ENCODE data around the gene SEPTIN5. TPM values are rescaled to one million over a fixed set of nuclear protein-coding genes. Genes with fewer than 3 reads are reported as not detected.
A peak's percentile ranks its signal among the peaks of the same experiment; 100 is the strongest.

Gene SEPTIN5
- total and polyA plus RNA-seq, 9 of the 15 experiments (the other 6 are each of a cell fraction or from before 2014, with no cell fraction given), result 0.03 to 195 (median 119) TPM

DNA sequence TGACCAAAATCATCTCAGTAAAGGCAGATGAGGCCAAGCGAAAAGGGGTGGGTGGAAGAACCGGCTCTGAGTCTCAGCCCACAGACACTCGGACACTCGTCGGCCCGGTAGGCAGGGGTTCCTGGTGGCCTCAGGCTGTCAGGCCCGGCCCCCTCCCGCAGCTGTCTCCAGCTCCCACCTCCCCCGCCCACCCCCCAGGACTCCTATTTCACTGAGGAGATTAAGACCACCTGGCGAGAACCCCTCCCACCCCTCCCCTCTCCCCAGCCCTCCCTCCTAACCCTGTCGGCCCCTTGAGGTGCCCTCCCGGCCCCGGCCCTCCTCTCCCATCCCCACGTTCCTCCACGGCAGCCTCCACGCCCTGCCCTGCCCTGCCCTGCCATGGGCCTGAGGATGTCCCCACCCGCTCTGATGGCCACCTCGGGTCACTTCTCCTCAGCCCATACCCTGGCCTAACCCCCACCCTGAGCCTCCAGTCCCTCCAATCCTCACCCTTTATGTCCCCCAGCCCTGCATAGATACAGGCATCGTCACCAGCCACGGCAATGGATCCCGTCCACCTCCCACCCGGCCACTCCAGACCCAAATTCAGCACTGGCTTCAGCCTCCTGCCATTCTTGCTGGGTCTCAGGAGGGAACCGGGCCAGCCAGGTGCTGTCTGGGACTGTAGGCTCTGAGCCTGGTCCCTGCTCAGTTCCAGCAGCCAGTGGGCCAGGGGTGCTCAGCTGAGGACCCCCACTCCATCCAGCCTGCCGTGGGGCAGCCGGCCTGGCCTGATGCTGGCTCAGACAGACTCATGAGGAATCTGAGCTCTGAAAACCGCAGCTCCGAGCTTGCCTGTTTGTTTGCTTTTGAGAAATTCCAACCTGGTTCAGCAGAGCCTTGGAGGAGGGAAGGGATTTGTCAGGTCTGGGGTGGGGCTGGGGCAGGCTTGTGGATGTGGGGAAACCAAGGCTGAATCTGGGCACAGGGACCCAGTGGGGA lies 36.5 kb downstream of the SEPTIN5 start:
- in situ Hi-C loops (cut with MboI) (no loop called here), intact Hi-C loops (cut with micrococcal nuclease) (no loop called here)
- Histone ChIP-seq H3K79me2 (ENCODE audit: control insufficient read depth, insufficient read depth, low read length) (no peaks in the 10 kb centered on the region), H3K27me3 (ENCODE audit: control insufficient read depth in 2 of 2, insufficient read depth in 2 of 2, low read length in 2 of 2) (peaks cover 56 to 82% of the 10 kb centered on the region in 2 experiments; a peak in 4 of 5 replicates), H3K4me3 (no peak overlapping the region), H3K9me3 (replicated peaks; ENCODE audit: control insufficient read depth, insufficient read depth, low read depth, low read length) (no peaks in the 10 kb centered on the region; the same call in 1 of the 2 replicates), H3K9ac (ENCODE audit: insufficient read depth in 1 of 2, low read depth in 2 of 2, low read length in 2 of 2) (peak overlapping the region in 1 of 2 experiments; percentile 66; a peak in 2 of 4 replicates), H3K4me2 (ENCODE audit: insufficient read depth, low read length) (no peak overlapping the region), H2AFZ (ENCODE audit: low read depth, low read length) (no peak overlapping the region), H3K27ac (ENCODE audit: extremely low read depth, low read depth, low read length) (no peak overlapping the region), H3K36me3 (ENCODE audit: control insufficient read depth, insufficient read depth, low read length) (no peaks in the 10 kb centered on the region), H3K4me1 (replicated peaks in 1 of 2; ENCODE audit: control insufficient read depth in 2 of 2, insufficient read depth in 2 of 2, low read length in 2 of 2) (peaks cover 5 to 70% of the 10 kb centered on the region in 2 experiments), H4K20me1 (replicated peaks; ENCODE audit: control insufficient read depth, insufficient read depth, low read length) (peaks cover 50% of the 10 kb centered on the region), H3K9me1 (ENCODE audit: control insufficient read depth, insufficient read depth, low read length) (no peaks in the 10 kb centered on the region)
- FAIRE-seq (no peak), DNase-seq (ENCODE audit: extremely low read depth in 1 of 4, low spot score in 3 of 4) (no peak), ATAC-seq (no peak)
- BruUV-seq (replicated peaks), result no TSS peak
- POLR2A ChIA-PET, result interaction anchor here (0.6 to 4.5 kb wide), 10 partner anchors 8 to 1277 kb away, joined by 3 to 37 read pairs (median 4); no protein-coding TSS in a partner anchor
- WGBS (ENCODE audit: insufficient coverage, low coverage, missing lambda C conversion rate), result 10% methylated on average over 26 of the region's 27 CpGs
- CTCF ChIA-PET (ENCODE audit: low intra/inter-chr PET ratio), result no interaction called here
- TF ChIP-seq ILF3 (IDR thresholded peaks at IDR 0.05; ENCODE audit: borderline replicate concordance) (no peak), OTX1 (CRISPR knock-in tag; IDR thresholded peaks at IDR 0.05) (0 out of 2 replicates have a peak, but pooled peaks have one; percentile 15), TEAD4 (IDR thresholded peaks at IDR 0.05; ENCODE audit: low read length) (0 out of 2 replicates have a peak, but pooled peaks have one; percentile 6), TEAD4 (CRISPR knock-in tag; IDR thresholded peaks at IDR 0.05; ENCODE audit: borderline replicate concordance) (no peak), MCM7 (IDR thresholded peaks at IDR 0.05) (0 out of 4 replicates have a peak, but pooled peaks of 1 of the 2 experiments have one; percentile 59), MCM3 (IDR thresholded peaks at IDR 0.05) (peak; percentile 80; the same call in 1 of the 2 replicates), ZNF444 (CRISPR knock-in tag; IDR thresholded peaks at IDR 0.05) (no peak)
- TF ChIP-seq, protein P1, sequence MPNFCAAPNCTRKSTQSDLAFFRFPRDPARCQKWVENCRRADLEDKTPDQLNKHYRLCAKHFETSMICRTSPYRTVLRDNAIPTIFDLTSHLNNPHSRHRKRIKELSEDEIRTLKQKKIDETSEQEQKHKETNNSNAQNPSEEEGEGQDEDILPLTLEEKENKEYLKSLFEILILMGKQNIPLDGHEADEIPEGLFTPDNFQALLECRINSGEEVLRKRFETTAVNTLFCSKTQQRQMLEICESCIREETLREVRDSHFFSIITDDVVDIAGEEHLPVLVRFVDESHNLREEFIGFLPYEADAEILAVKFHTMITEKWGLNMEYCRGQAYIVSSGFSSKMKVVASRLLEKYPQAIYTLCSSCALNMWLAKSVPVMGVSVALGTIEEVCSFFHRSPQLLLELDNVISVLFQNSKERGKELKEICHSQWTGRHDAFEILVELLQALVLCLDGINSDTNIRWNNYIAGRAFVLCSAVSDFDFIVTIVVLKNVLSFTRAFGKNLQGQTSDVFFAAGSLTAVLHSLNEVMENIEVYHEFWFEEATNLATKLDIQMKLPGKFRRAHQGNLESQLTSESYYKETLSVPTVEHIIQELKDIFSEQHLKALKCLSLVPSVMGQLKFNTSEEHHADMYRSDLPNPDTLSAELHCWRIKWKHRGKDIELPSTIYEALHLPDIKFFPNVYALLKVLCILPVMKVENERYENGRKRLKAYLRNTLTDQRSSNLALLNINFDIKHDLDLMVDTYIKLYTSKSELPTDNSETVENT (CRISPR knock-in tag; IDR thresholded peaks at IDR 0.05), result 0 out of 2 replicates have a peak, but pooled peaks have one; percentile 39
- TF ChIP-seq, protein P2, sequence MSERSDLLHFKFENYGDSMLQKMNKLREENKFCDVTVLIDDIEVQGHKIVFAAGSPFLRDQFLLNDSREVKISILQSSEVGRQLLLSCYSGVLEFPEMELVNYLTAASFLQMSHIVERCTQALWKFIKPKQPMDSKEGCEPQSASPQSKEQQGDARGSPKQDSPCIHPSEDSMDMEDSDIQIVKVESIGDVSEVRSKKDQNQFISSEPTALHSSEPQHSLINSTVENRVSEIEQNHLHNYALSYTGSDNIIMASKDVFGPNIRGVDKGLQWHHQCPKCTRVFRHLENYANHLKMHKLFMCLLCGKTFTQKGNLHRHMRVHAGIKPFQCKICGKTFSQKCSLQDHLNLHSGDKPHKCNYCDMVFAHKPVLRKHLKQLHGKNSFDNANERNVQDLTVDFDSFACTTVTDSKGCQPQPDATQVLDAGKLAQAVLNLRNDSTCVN (CRISPR knock-in tag; IDR thresholded peaks at IDR 0.05), result 0 out of 2 replicates have a peak, but pooled peaks have one; percentile 32
- TF ChIP-seq, protein P3, sequence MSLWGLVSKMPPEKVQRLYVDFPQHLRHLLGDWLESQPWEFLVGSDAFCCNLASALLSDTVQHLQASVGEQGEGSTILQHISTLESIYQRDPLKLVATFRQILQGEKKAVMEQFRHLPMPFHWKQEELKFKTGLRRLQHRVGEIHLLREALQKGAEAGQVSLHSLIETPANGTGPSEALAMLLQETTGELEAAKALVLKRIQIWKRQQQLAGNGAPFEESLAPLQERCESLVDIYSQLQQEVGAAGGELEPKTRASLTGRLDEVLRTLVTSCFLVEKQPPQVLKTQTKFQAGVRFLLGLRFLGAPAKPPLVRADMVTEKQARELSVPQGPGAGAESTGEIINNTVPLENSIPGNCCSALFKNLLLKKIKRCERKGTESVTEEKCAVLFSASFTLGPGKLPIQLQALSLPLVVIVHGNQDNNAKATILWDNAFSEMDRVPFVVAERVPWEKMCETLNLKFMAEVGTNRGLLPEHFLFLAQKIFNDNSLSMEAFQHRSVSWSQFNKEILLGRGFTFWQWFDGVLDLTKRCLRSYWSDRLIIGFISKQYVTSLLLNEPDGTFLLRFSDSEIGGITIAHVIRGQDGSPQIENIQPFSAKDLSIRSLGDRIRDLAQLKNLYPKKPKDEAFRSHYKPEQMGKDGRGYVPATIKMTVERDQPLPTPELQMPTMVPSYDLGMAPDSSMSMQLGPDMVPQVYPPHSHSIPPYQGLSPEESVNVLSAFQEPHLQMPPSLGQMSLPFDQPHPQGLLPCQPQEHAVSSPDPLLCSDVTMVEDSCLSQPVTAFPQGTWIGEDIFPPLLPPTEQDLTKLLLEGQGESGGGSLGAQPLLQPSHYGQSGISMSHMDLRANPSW (CRISPR knock-in tag; IDR thresholded peaks at IDR 0.05), result peak; percentile 71; the same call in 1 of the 2 replicates
- TF ChIP-seq, protein P4, sequence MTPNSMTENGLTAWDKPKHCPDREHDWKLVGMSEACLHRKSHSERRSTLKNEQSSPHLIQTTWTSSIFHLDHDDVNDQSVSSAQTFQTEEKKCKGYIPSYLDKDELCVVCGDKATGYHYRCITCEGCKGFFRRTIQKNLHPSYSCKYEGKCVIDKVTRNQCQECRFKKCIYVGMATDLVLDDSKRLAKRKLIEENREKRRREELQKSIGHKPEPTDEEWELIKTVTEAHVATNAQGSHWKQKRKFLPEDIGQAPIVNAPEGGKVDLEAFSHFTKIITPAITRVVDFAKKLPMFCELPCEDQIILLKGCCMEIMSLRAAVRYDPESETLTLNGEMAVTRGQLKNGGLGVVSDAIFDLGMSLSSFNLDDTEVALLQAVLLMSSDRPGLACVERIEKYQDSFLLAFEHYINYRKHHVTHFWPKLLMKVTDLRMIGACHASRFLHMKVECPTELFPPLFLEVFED (CRISPR knock-in tag; conservative IDR thresholded peaks at IDR 0.05), result 0 out of 2 replicates have a peak, but pooled peaks have one; percentile 52
